Kidney (tissue), 14 donors: Measurements from ENCODE around the gene STUB1. TPM values are rescaled to one million over a fixed set of nuclear protein-coding genes. Genes with fewer than 3 reads are reported as not detected.
A peak's percentile ranks its signal among the peaks of the same experiment; 100 is the strongest.

Source experiments
- DNase-seq, 5 donors: peaks; one replicate each; pipeline ENCODE4 v3.0.0-alpha.2; 2013 to 2020
- FAIRE-seq: peaks from 2 replicates; lab custom pipeline; 2012; peaks lifted over from hg19 to GRCh38; lab: Jason Lieb, UNC
- H3K27ac ChIP-seq, 2 donors: one replicate each; pipeline ENCODE4 v1.7.0; 2013; ENCODE audit warnings: low read depth in 2 of 2, low read length in 2 of 2, inconsistent platforms in 1 of 2
- H3K27me3 ChIP-seq: one replicate; pipeline ENCODE4 v1.7.1; 2013; ENCODE audit warnings: low read length, inconsistent platforms; ENCODE audit not compliant: control insufficient read depth, insufficient read depth
- H3K36me3 ChIP-seq, 3 donors: one replicate each; pipeline versions ENCODE4 v1.7.0 to v1.7.1; 2013; ENCODE audit warnings: low read length in 3 of 3, control low read depth in 1 of 3, inconsistent platforms in 1 of 3; ENCODE audit not compliant: insufficient read depth in 3 of 3, control insufficient read depth in 2 of 3
- H3K4me1 ChIP-seq, 3 donors: one replicate each; pipeline versions ENCODE4 v1.7.0 to v1.7.1; 2013; ENCODE audit warnings: low read length in 3 of 3, inconsistent platforms in 1 of 3, low read depth in 1 of 3; ENCODE audit not compliant: control insufficient read depth in 2 of 3, insufficient read depth in 2 of 3
- H3K4me3 ChIP-seq, 3 donors: one replicate each; pipeline versions ENCODE4 v1.7.0 to v1.8.1; 2013; ENCODE audit warnings: low read length in 3 of 3, control low read depth in 1 of 3, inconsistent platforms in 1 of 3
- H3K9ac ChIP-seq, 3 donors: one replicate each; pipeline versions ENCODE4 v1.7.0 to v1.7.1; 2013; ENCODE audit warnings: low read length in 3 of 3, control low read depth in 1 of 3, inconsistent platforms in 1 of 3
- H3K9me3 ChIP-seq, 3 donors: one replicate each; pipeline versions ENCODE4 v1.7.0 to v1.7.1; 2013; ENCODE audit warnings: low read length in 3 of 3, control low read depth in 1 of 3, inconsistent platforms in 1 of 3; ENCODE audit not compliant: control insufficient read depth in 2 of 3, insufficient read depth in 1 of 3
- CTCF ChIP-seq: IDR thresholded peaks from 3 replicates; pipeline ENCODE4 v1.5.1; 2012; ENCODE audit warnings: mild to moderate bottlenecking, moderate library complexity, borderline replicate concordance; ENCODE audit not compliant: insufficient read depth; ENCODE audit errors: extremely low read depth
- intact Hi-C: fragments of 100-400 bp; cut with DNase I; formaldehyde crosslinking; loops from one replicate; pipeline ENCODE4 v1.11.1; 2022
- polyA plus RNA-seq: library from polyadenylated mRNA; stranded (reverse); fragments of 350-450 nt; fragmentation: Illumina TruSeq; extraction: RNeasy Lipid Tissue Mini Kit (QIAGEN cat#74804); gene quantifications from one replicate; pipeline ENCODE4 v1.2.3, GENCODE V29; 2014; ENCODE audit warnings: low read depth, low replicate concordance; ENCODE audit not compliant: insufficient read depth
- total RNA-seq: library from RNA; stranded (reverse); fragmentation: NEBNext Ultra II Directional; extraction: Animal tissue kit (Norgen Biotek cat#: 25700); gene quantifications from one replicate; pipeline ENCODE4 v1.2.1, GENCODE V29; 2021
- donor health status: control.
- donor health status: control.
- donor health status: control.
- donor health status: control.
- donor health status: control.
- donor health status: DM: yes; HTN: yes; CAD: no.
- donor health status: Normal renal cell carcinoma (clear cell type).

The STUB1 gene
- total and polyA plus RNA-seq, 2 donors from 2014 or later, result 92.9 to 218 TPM

GRCh38 chr16:638836-639235, 41.4 kb upstream of the STUB1 start:
- FAIRE-seq (no peak), DNase-seq (no peak)
- Histone ChIP-seq H3K36me3 (no peaks in the 10 kb centered on the region), H3K4me1 (peaks cover 0 to 25% (median 0%) of the 10 kb centered on the region in 3 donors), H3K4me3 (no peak overlapping the region), H3K9ac (no peak overlapping the region), H3K9me3 (no peaks in the 10 kb centered on the region), H3K27me3 (no peaks in the 10 kb centered on the region), H3K27ac (peak overlapping the region; percentile 32 to 52)
- no peak for TF ChIP-seq CTCF
- intact Hi-C loops, result no loop called here

DNA sequence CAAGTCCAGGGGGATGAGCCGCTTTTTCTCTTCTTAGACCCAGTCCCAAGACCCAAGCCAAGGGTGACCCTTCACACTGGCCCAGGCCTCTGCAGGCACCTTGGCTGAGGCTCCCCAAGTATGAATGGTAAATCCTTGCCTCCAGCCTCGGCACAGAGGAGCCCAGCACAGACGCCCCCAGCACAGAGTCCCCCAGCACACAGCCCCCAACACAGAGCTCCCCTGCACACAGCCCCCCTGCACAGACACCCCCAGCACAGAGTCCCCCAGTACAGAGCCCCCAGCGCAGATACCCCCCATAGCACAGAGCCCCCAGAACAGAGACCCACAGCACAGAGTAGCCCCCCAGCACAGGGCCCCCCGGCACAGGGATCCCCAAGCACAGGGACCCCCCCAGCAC, 39.6 kb upstream of the STUB1 start:
- H3K4me3 ChIP-seq, result no peak overlapping the region
- peaks cover 0 to 23% (median 0%) of the 10 kb centered on the region in 3 donors for H3K4me1 ChIP-seq

DNA sequence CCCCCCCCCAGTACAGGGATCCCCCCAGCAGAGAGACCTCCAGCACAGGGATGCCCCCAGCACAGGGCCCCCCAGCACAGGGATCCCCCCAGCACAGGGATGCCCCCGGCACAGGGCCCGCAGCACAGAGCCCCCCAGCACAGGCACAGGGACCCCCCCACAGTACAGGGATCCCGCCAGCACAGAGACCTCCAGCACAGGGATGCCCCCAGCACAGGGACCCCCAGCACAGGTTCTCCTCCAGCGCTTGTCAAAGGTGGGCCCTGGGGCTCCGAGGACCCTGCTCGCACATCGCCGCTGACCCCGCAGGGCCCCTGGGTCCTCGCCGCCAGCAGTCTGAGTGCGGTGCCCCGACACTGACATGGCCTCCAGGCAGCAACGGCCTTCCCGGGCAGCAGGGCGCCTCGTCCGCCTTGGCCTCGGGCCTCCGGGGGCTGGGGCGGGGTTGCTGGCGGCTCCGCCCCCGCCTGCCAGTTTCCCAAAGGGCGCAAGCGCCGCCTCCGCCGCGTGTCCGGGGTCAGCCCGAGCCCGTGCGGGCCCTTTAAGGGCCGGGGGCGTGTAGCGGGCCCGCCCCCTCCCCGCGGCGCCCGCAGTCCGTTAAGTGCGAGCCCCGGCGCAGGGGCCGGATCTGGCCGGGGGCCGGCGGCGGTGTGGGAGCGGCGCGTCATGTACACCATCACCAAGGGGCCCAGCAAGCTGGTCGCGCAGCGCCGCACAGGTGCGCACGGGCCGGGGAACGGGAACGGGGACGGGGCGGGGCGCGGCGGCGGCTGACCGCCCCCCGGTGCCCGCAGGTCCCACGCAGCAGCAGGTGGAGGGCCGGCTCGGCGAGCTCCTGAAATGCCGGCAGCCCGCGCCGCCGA, 38.7 kb upstream of the STUB1 start, which contains the start of gene MCRIP2:
Gene MCRIP2, plus strand, starts transcription at position 503 of the 863 bp plus-strand sequence. Its CDS starts 164 bp downstream, at position 667.
- H3K9ac ChIP-seq, result peak within 1 kb of the TSS in 2 of 3 donors; percentile 73 to 81
- no peaks in the 10 kb centered on the region for H3K27me3 ChIP-seq
- H3K36me3 ChIP-seq, result no peaks in the 10 kb centered on the region
- peak; percentile 72 to 95 (median 84) for DNase-seq
- H3K9me3 ChIP-seq, result no peaks in the 10 kb centered on the region
- H3K27ac ChIP-seq, result peak within 1 kb of the TSS; percentile 80 to 86
- TF ChIP-seq CTCF, result no peak
- no peak for FAIRE-seq
- intact Hi-C loops, result no loop called here
- peaks cover 0 to 31% (median 7%) of the 10 kb centered on the region in 3 donors for H3K4me1 ChIP-seq
- H3K4me3 ChIP-seq, result peak within 1 kb of the TSS in 2 of 3 donors; percentile 76 to 77

More for the DNA sequence above, 39.6 kb upstream of the STUB1 start:
- no peak for TF ChIP-seq CTCF
- Histone ChIP-seq H3K9me3 (no peaks in the 10 kb centered on the region), H3K36me3 (no peaks in the 10 kb centered on the region), H3K27ac (peak overlapping the region in 1 of 2 donors; percentile 80), H3K27me3 (no peaks in the 10 kb centered on the region), H3K9ac (peak overlapping the region in 1 of 3 donors; percentile 81)
- intact Hi-C loops, result no loop called here
- DNase-seq, result no peak
- FAIRE-seq, result no peak
